Body of pancreas (tissue), 4 donors: ENCODE results near the gene SLC51B. TPM values are rescaled to one million over a fixed set of nuclear protein-coding genes. Genes with fewer than 3 reads are reported as not detected.
"Not testable (repeated sequence)": the region's sequence is repeated elsewhere in the genome, so short reads cannot be mapped to it uniquely, and the experiment has no call there.

Experiments
- ATAC-seq: fragments of 150-250 bp; one replicate; pipeline ENCODE4 v1.9.1; 2016
- DNase-seq, 4 donors: peaks; one replicate each; pipeline ENCODE4 v3.0.0-alpha.2; 2019
- H3K27ac ChIP-seq, 4 donors: fragments of 200-600 bp; sonication (generic); 1 replicate in 3 of 4; 2 replicates in 1 of 4; pipeline versions ENCODE4 v1.5.1 to v1.6.1; 2016 to 2019; ENCODE audit warnings: mild to moderate bottlenecking in 1 of 4, mixed read lengths in 1 of 4, moderate library complexity in 1 of 4
- H3K27me3 ChIP-seq, 2 donors: fragments of 200-600 bp; sonication (generic); one replicate each; pipeline ENCODE4 v1.6.0; 2016; ENCODE audit warnings: mild to moderate bottlenecking in 1 of 2
- H3K36me3 ChIP-seq, 2 donors: fragments of 200-600 bp; sonication (generic); replicated peaks in 1 of 2; 2 replicates each; pipeline ENCODE4 v1.5.1; 2016; ENCODE audit warnings: low read depth in 2 of 2; ENCODE audit not compliant: insufficient read depth in 1 of 2
- H3K4me1 ChIP-seq: fragments of 200-600 bp; sonication (generic); one replicate; pipeline ENCODE4 v1.6.0; 2016
- H3K4me3 ChIP-seq, 2 donors: fragments of 200-600 bp; sonication (generic); 1 replicate in 1 of 2; 2 replicates in 1 of 2; pipeline ENCODE4 v1.5.1; 2016 to 2019
- H3K9me3 ChIP-seq, 3 donors: fragments of 200-600 bp; sonication (generic); 1 replicate in 2 of 3; 2 replicates in 1 of 3; pipeline ENCODE4 v1.5.1; 2016
- CTCF ChIP-seq, 7 experiments: fragments of 450-650 bp in 4 of 7; fragments of 200-600 bp in 3 of 7; sonication (generic) in 3 of 7; IDR thresholded peaks; one replicate each; pipeline ENCODE4 v1.5.1; 2016 to 2019; ENCODE audit warnings: antibody characterized with exemption in 7 of 7
- POLR2A ChIP-seq, 3 donors: fragments of 450-650 bp; IDR thresholded peaks; one replicate each; pipeline ENCODE4 v1.6.1; 2016; ENCODE audit warnings: antibody characterized with exemption in 3 of 3, mild to moderate bottlenecking in 2 of 3
- WGBS, 2 donors: methylation state at CpG; one replicate each; pipeline ENCODE4 v1.1.5; 2017; 5-methylcytosine and 5-hydroxymethylcytosine counted together
- intact Hi-C: fragments of 100-400 bp; cut with DNase I; formaldehyde crosslinking; loops from one replicate; pipeline ENCODE4 v1.15.1; 2023
- total RNA-seq, 2 donors: library from RNA; depleted of rRNA; stranded (reverse); fragments of >200 nt; gene quantifications; one replicate each; pipeline ENCODE4 v1.1.0, GENCODE V29; 2016

Gene SLC51B
- total RNA-seq, 2 donors from 2014 or later, result not detected

GRCh38 chr15:65088643-65089021 is 43.4 kb downstream of the SLC51B start:
- peaks cover 8% of the 10 kb centered on the region for H3K4me1 ChIP-seq
- H3K4me3 ChIP-seq, result no peak overlapping the region
- no peaks in the 10 kb centered on the region for H3K27me3 ChIP-seq
- no peaks in the 10 kb centered on the region for H3K36me3 ChIP-seq
- TF ChIP-seq CTCF (IDR thresholded peaks at IDR 0.05), result no peak
- TF ChIP-seq POLR2A (IDR thresholded peaks at IDR 0.05), result no peak
- no peaks in the 10 kb centered on the region for H3K9me3 ChIP-seq
- 56 to 58% methylated on average over 6 of the region's 6 CpGs for WGBS, 2 donors
- ATAC-seq, result no peak
- DNase-seq, result no peak
- no peak overlapping the region for H3K27ac ChIP-seq
- intact Hi-C loops, result no loop called here

- TF ChIP-seq CTCF (IDR thresholded peaks at IDR 0.05) (no peak), POLR2A (IDR thresholded peaks at IDR 0.05) (no peak)
- Histone ChIP-seq H3K36me3 (no peaks in the 10 kb centered on the region), H3K27ac (no peak overlapping the region), H3K27me3 (no peaks in the 10 kb centered on the region), H3K4me1 (peaks cover 8% of the 10 kb centered on the region), H3K4me3 (no peak overlapping the region), H3K9me3 (no peaks in the 10 kb centered on the region)
- ATAC-seq, result no peak
- DNase-seq, result no peak
- intact Hi-C loops, result no loop called here
- WGBS, 2 donors, result 33 to 48% methylated on average over 5 of the region's 5 CpGs
Observed at GRCh38 chr15:65089206-65089824, 44.1 kb downstream of the SLC51B start.

GRCh38 chr15:65091946-65092770 is 47.0 kb downstream of the SLC51B start:
- DNase-seq, result no peak
- no peaks in the 10 kb centered on the region for H3K36me3 ChIP-seq
- no peaks in the 10 kb centered on the region for H3K27me3 ChIP-seq
- no peaks in the 10 kb centered on the region for H3K9me3 ChIP-seq
- intact Hi-C loops, result no loop called here
- TF ChIP-seq CTCF (IDR thresholded peaks at IDR 0.05), result no peak
- TF ChIP-seq POLR2A (IDR thresholded peaks at IDR 0.05), result no peak
- no peak overlapping the region for H3K27ac ChIP-seq
- peaks cover 8% of the 10 kb centered on the region for H3K4me1 ChIP-seq
- no peak for ATAC-seq
- H3K4me3 ChIP-seq, result no peak overlapping the region
- 82 to 86% methylated on average over 10 to 12 of the region's 12 CpGs for WGBS, 2 donors

- TF ChIP-seq CTCF (IDR thresholded peaks at IDR 0.05) (no peak), POLR2A (IDR thresholded peaks at IDR 0.05) (no peak)
- no peaks in the 10 kb centered on the region for H3K36me3 ChIP-seq
- no peak overlapping the region for H3K4me3 ChIP-seq
- WGBS, 2 donors, result 86 to 95% methylated on average over 11 to 17 of the region's 17 CpGs
- intact Hi-C loops, result no loop called here
- DNase-seq (no peak), ATAC-seq (no peak)
- peaks cover 8% of the 10 kb centered on the region for H3K4me1 ChIP-seq
- H3K27ac ChIP-seq, result no peak overlapping the region
- no peaks in the 10 kb centered on the region for H3K27me3 ChIP-seq
- H3K9me3 ChIP-seq, result no peaks in the 10 kb centered on the region
Observed at GRCh38 chr15:65092911-65093792, 48.0 kb downstream of the SLC51B start.

- H3K36me3 ChIP-seq, H3K27ac ChIP-seq, ATAC-seq, H3K4me1 ChIP-seq, H3K9me3 ChIP-seq, H3K4me3 ChIP-seq, DNase-seq, H3K27me3 ChIP-seq, intact Hi-C loops: not testable (repeated sequence)
- WGBS, 2 donors, result 90 to 91% methylated on average over 11 to 13 of the region's 13 CpGs
Observed at GRCh38 chr15:65093793-65094170, 48.6 kb downstream of the SLC51B start.
